ENCODE results near the gene CYP3A5. TPM values are rescaled to one million over a fixed set of nuclear protein-coding genes. Genes with fewer than 3 reads are reported as not detected.
A peak's percentile ranks its signal among the peaks of the same experiment; 100 is the strongest.
"Not testable (repeated sequence)": the region's sequence is repeated elsewhere in the genome, so short reads cannot be mapped to it uniquely, and the experiment has no call there.

The CYP3A5 gene
- total RNA-seq (2014; rRNA removed; shearing (Covaris generic)), result 0.36 TPM in 1 of 2 replicates, not detected in the other

DNA sequence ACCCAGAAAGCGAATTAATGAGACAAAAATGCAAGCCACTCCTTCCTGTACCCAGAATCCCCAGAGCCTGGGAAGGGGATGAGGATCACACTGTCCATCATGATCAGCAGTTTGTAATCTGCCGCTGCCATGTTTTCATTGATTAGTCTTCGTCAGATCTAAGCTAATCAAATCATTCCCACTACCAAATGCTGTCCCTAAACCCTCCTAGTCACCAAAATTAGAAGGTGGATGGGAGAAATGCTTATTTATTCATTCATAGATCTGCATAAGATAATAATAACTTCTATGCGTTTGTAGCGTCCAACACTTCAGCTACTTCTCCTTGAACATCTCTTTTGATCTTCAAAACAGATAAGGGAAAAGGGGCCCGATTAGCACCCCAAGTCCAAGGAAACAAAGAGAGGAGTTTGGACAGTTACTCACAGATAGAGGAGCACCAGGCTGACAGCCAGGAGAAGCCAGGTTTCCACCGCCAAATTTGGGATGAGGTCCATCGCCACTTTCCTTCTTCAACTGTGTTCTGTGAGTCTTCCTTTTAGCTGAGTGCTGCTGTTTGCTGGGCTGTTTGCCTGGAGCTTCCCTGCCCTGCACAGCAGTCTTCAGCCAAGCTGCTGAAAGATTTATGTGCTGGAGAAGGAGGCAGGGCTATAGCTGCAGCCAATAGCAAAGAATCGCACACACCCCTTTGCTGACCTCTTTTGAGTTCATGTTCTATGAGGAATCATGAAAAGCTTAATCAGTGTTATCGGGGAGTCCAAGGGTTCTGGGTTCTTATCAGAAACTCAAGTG lies at the start of gene CYP3A5:
Gene CYP3A5, minus strand, starts transcription at position 597 of the 792 bp plus-strand sequence. Its CDS starts 100 bp downstream, at position 497.
- Histone ChIP-seq H3K4me1 (no peaks in the 10 kb centered on the region), H3K27ac (no peak within 1 kb of the TSS), H3K27me3 (no peaks in the 10 kb centered on the region), H3K9me3 (replicated peaks) (no peaks in the 10 kb centered on the region), H3K36me3 (no peaks in the 10 kb centered on the region), H3K4me3 (0 out of 2 replicates have a peak within 1 kb of the TSS, but pooled peaks have one; percentile 3)
- DNase-seq, result peak in 1 of 2 experiments; percentile 9

GRCh38 chr7:99728615-99729014 lies 48.8 kb upstream of the CYP3A5 start:
- no peaks in the 10 kb centered on the region for H3K9me3 ChIP-seq (replicated peaks)
- DNase-seq, result no peak
- no peak overlapping the region for H3K4me3 ChIP-seq
- H3K36me3 ChIP-seq, result no peaks in the 10 kb centered on the region
- H3K4me1 ChIP-seq, result no peaks in the 10 kb centered on the region
- no peak overlapping the region for H3K27ac ChIP-seq
- H3K27me3 ChIP-seq, result peaks cover 2% of the 10 kb centered on the region; the same call in 1 of the 2 replicates

DNA sequence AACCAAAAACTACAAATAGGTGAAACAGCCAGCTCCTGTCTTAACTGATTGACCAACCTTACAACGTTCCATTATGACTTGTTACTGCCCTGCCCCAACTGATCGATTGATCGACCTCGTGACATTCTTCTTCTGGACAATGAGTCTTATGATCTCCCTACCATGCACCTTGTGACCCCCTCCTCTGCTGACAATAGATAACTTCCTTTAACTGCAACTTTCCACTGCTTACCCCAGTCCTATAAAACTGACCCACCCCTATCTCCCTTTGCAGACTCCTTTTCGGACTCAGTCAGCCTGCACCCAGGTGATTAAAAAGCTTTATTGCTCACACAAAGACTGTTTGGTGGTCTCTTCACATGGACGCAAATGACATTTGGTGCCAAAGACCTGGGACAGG lies 43.4 kb upstream of the CYP3A5 start:
- H3K4me3 ChIP-seq, result not testable (repeated sequence)

GRCh38 chr7:99720800-99721595 lies 41.2 kb upstream of the CYP3A5 start:
- Histone ChIP-seq H3K27me3 (no peaks in the 10 kb centered on the region), H3K36me3 (no peaks in the 10 kb centered on the region), H3K27ac (no peak overlapping the region), H3K9me3 (replicated peaks) (no peaks in the 10 kb centered on the region; the same call in 1 of the 2 replicates), H3K4me3 (no peak overlapping the region), H3K4me1 (no peaks in the 10 kb centered on the region)
- DNase-seq, result no peak

More for the DNA sequence above, 43.4 kb upstream of the CYP3A5 start:
- H3K9me3 ChIP-seq (replicated peaks); H3K27ac ChIP-seq; H3K36me3 ChIP-seq; H3K27me3 ChIP-seq; H3K4me1 ChIP-seq; DNase-seq: not testable (repeated sequence)

- peaks cover under 1% of the 10 kb centered on the region for H3K9me3 ChIP-seq (replicated peaks)
- H3K27ac ChIP-seq, result no peak overlapping the region
- H3K4me1 ChIP-seq, result no peaks in the 10 kb centered on the region
- H3K36me3 ChIP-seq, result no peaks in the 10 kb centered on the region
- no peak for DNase-seq
- H3K4me3 ChIP-seq, result no peak overlapping the region
- H3K27me3 ChIP-seq, result no peaks in the 10 kb centered on the region
Observed at GRCh38 chr7:99719996-99720769, 40.4 kb upstream of the CYP3A5 start.

DNA sequence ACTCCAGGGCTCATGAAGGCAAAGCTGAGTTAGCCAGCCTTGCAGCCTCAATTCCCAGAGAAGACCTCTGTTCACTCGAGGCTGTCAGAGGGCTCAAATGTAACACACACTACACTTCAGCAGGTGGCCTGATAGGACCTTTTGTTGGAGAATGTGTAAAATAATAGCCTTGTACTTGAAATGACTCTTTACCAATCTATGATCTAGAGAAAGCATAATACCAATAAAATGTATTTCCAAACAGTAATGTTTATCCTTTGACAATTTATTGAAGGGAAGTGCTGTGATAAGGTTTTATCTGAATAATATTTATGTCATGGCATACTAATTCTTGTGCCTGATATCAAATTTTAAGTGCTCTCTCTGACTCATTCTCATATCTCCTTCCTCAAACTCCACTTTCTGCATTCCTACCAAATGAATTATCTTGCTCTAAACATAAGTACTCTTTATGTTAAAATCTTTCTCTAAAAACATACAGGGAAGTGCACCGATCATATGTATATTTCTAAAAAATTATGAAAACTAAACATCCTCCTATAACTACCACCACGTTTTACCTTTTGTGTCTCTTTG lies 34.3 kb upstream of the CYP3A5 start:
- DNase-seq, result no peak
- Histone ChIP-seq H3K4me1 (no peaks in the 10 kb centered on the region), H3K9me3 (replicated peaks) (peaks cover 3% of the 10 kb centered on the region), H3K4me3 (no peak overlapping the region), H3K36me3 (no peaks in the 10 kb centered on the region), H3K27ac (no peak overlapping the region), H3K27me3 (no peaks in the 10 kb centered on the region)

- H3K4me1 ChIP-seq, result no peaks in the 10 kb centered on the region
- no peak overlapping the region for H3K27ac ChIP-seq
- H3K9me3 ChIP-seq (replicated peaks), result peaks cover 11% of the 10 kb centered on the region
- H3K27me3 ChIP-seq, result no peaks in the 10 kb centered on the region
- H3K36me3 ChIP-seq, result no peaks in the 10 kb centered on the region
- H3K4me3 ChIP-seq, result no peak overlapping the region
- no peak for DNase-seq
Observed at GRCh38 chr7:99709838-99710578, 30.2 kb upstream of the CYP3A5 start.

DNA sequence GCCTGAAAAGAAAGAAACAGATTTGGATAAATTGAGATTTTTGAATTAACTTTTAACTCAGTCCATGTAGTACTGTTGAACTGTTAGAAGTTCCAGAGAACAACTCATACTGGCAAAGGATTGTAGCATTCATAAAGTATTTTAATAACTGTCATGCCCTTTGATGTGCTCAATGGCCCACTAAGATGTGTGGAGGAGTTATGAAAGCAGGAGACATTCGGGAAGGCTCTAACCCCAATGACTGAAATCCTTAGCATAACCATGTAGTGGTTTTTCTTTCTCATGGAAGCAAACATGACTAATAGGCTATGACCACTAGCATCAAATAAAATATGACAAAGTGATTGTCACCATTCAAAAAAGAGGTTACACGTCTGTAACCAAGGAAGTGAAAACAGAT lies 29.5 kb upstream of the CYP3A5 start:
- peaks cover 9% of the 10 kb centered on the region for H3K9me3 ChIP-seq (replicated peaks)
- no peaks in the 10 kb centered on the region for H3K4me1 ChIP-seq
- DNase-seq, result no peak
- H3K27ac ChIP-seq, result no peak overlapping the region
- H3K27me3 ChIP-seq, result no peaks in the 10 kb centered on the region
- no peaks in the 10 kb centered on the region for H3K36me3 ChIP-seq
- no peak overlapping the region for H3K4me3 ChIP-seq

DNA sequence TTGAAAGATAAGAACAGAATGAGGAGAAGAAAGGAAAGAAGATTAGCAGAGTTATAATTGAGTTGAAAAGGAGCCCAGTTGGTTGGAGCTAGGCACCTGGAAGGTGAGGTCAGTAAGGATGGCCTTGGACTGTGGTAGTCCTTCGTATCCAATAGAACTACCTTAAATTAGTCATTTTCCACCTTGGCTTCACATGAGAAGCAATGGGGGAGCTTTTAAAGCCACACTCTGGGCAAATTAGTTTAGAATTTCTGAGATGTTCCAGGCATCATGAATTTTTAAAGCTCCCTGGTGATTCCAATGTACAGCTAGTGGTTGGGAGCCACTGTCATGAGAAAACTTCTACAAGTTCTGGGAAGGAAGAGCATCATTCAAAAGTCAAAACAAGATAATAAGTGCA lies 27.3 kb upstream of the CYP3A5 start:
- peaks cover 9% of the 10 kb centered on the region for H3K9me3 ChIP-seq (replicated peaks)
- no peaks in the 10 kb centered on the region for H3K27me3 ChIP-seq
- no peak overlapping the region for H3K27ac ChIP-seq
- no peaks in the 10 kb centered on the region for H3K4me1 ChIP-seq
- no peaks in the 10 kb centered on the region for H3K36me3 ChIP-seq
- no peak for DNase-seq
- no peak overlapping the region for H3K4me3 ChIP-seq

DNA sequence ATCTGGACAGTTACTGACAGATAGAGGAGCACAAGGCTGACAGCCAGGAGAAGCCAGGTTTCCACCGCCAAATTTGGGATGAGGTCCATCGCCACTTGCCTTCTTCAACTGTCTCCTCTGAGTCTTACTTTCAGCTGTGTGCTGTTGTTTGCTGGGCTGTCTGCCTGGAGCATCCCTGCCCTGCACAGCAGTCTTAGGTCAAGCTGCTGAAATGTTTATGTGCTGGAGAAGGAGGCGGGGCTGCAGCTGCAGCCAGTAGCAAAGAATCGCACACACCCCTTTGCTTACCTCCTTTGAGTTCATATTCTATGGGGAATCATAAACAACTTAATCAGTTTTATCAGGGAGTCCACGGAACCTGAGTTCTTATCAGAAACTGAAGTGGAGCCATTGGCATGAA lies 20.1 kb upstream of the CYP3A5 start:
- Histone ChIP-seq H3K4me1 (no peaks in the 10 kb centered on the region), H3K27ac (no peak overlapping the region), H3K36me3 (no peaks in the 10 kb centered on the region), H3K4me3 (no peak overlapping the region), H3K27me3 (no peaks in the 10 kb centered on the region), H3K9me3 (replicated peaks) (no peaks in the 10 kb centered on the region)
- DNase-seq, result no peak

DNA sequence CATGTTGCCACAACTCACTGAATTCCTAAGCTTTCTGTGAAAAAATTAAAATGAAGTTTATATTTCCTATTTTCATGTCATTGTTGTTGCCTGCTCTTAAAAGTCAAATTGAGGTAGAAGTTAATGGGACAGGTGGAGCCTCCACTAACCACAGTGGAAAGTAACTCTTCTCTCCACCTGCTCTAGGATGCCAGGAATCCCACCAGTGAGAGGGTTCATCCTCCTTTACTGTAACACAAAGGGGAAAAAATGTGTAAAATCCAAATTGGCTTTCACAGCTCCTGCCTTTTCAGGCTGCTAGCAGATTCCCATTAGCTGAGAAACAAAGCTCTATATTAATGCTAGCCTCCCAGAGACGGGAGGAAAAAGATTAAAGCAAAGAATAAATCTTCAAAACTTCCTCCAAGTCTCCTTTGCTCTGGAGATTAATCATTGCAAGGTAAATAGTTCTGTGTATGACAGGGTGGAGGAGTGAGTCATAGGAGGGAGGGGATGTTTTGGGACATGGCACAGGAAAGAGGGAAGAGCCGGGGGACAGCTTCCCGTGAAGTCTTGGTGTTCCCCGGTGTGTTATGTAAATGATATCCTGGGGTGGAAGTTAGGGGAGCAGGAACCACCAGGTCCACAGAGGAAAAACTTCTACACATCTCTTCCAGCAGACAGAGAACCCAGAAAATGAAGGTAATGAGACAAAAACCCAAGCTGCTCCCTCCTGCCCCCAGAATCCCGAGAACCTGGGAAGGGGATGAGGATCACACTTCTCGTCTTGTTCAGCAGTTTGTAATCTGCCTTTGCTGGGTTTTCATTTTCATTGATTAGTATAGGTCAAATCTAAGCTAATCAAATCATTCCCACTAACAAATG lies 19.3 kb upstream of the CYP3A5 start:
- not testable (repeated sequence) for H3K4me1 ChIP-seq; H3K36me3 ChIP-seq; DNase-seq; H3K9me3 ChIP-seq (replicated peaks); H3K27me3 ChIP-seq; H3K27ac ChIP-seq; H3K4me3 ChIP-seq

DNA sequence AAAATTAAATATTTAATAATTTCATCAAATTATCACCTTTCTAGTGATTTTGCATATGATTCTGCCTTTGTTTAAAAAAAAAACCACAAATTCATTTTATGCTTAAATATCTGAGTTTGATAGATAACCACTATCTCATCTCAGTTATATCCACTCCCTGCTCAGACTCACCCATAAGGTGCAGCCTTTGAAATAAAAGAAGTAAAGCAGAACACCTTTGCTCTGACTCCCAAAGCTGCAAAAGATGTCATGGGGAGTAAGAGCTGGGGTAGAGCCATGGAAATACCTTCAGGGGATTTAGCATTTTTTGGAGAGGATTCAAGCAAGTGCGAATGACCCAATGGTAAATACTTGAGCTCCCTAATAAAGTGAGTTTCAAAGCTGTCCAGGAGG lies 15.1 kb upstream of the CYP3A5 start:
- Histone ChIP-seq H3K36me3 (no peaks in the 10 kb centered on the region), H3K9me3 (replicated peaks) (0 out of 2 replicates have a peak, but pooled peaks cover 4% of the 10 kb centered on the region), H3K27ac (no peak overlapping the region), H3K4me1 (no peaks in the 10 kb centered on the region), H3K4me3 (no peak overlapping the region), H3K27me3 (no peaks in the 10 kb centered on the region; the same call in 1 of the 2 replicates)
- DNase-seq, result no peak
